IPS DF 4.7 (cell line): ENCODE results near the gene DOHH.
"Not testable (repeated sequence)": the region's sequence is repeated elsewhere in the genome, so short reads cannot be mapped to it uniquely, and the experiment has no call there.

ENCODE experiments used
- DNase-seq: peaks from one replicate; pipeline ENCODE4 v3.0.0-alpha.2; 2013; ENCODE audit warnings: low spot score; ENCODE audit errors: extremely low read depth

The DOHH gene

GRCh38 chr19:3534375-3535234, 34.1 kb upstream of the DOHH start:
- no peak for DNase-seq

- DNase-seq, result no peak
These were observed 33.2 kb upstream of the DOHH start for GRCh38 chr19:3533563-3534216.

GRCh38 chr19:3533033-3533432, 32.6 kb upstream of the DOHH start:
- DNase-seq, result no peak

- no peak for DNase-seq
These were observed 31.8 kb upstream of the DOHH start for GRCh38 chr19:3532154-3532786.

- DNase-seq, result no peak
These were observed 31.2 kb upstream of the DOHH start for GRCh38 chr19:3531716-3532115.

- no peak for DNase-seq
These were observed 29.9 kb upstream of the DOHH start for GRCh38 chr19:3530389-3530788.

GRCh38 chr19:3529299-3529698, 28.8 kb upstream of the DOHH start:
- not testable (repeated sequence) for DNase-seq

- DNase-seq, result no peak
These were observed 28.2 kb upstream of the DOHH start for GRCh38 chr19:3528539-3529211.

- DNase-seq, result no peak
These were observed 27.6 kb upstream of the DOHH start for GRCh38 chr19:3528080-3528479.

GRCh38 chr19:3527238-3527910, 26.9 kb upstream of the DOHH start:
- DNase-seq, result no peak

- DNase-seq, result no peak
These were observed 26.2 kb upstream of the DOHH start for GRCh38 chr19:3526507-3527237.

- DNase-seq, result no peak
These were observed 24.5 kb upstream of the DOHH start for GRCh38 chr19:3524904-3525451.

- DNase-seq, result no peak
These were observed 23.8 kb upstream of the DOHH start for GRCh38 chr19:3524078-3524842.

GRCh38 chr19:3523361-3524077, 23.0 kb upstream of the DOHH start:
- no peak for DNase-seq

GRCh38 chr19:3522421-3523360, 22.2 kb upstream of the DOHH start:
- no peak for DNase-seq

- no peak for DNase-seq
These were observed 20.6 kb upstream of the DOHH start for GRCh38 chr19:3521104-3521445.

- no peak for DNase-seq
These were observed 20.0 kb upstream of the DOHH start for GRCh38 chr19:3520166-3521103.
